ENCODE measurements around the gene RPP21. TPM values are rescaled to one million over a fixed set of nuclear protein-coding genes. Genes with fewer than 3 reads are reported as not detected.

Gene RPP21
- total and polyA plus RNA-seq, 2 of the 8 experiments (the other 6 are each of a cell fraction or from before 2014, with no cell fraction given), result 63.0 to 219 TPM

- POLR2A ChIA-PET (ENCODE audit: partially characterized antibody), result interaction anchor here (0.6 to 6.3 kb wide), 27 partner anchors 8 to 1221 kb away, joined by 3 to 92 read pairs (median 5); partner anchors contain the start of genes NFKBIL1, RPP21 and TRIM26
- peak within 1 kb of the TSS; percentile 9 for H2BK120ac ChIP-seq (replicated peaks; ENCODE audit: low read depth, low read length)
- CTCF ChIA-PET (ENCODE audit: partially characterized antibody), result interaction anchor here (1.2 to 2.0 kb wide), 3 partner anchors 12 to 31 kb away, joined by 4 to 6 read pairs (median 4); no protein-coding TSS in a partner anchor
- peak within 1 kb of the TSS; percentile 67 to 83 (median 77) for H3K4me3 ChIP-seq (ENCODE audit: extremely low read depth in 1 of 4, insufficient read depth in 2 of 4, low read depth in 3 of 4, low read length in 4 of 4)
- H2BK12ac ChIP-seq (ENCODE audit: low read depth, low read length), result peak within 1 kb of the TSS; percentile 70
- no peak within 1 kb of the TSS for H3K23ac ChIP-seq (ENCODE audit: insufficient read length)
- no peak within 1 kb of the TSS for H2BK20ac ChIP-seq (ENCODE audit: low read length)
- H3K27ac ChIP-seq (ENCODE audit: low read depth, low read length), result peak within 1 kb of the TSS; percentile 94
- H3K14ac ChIP-seq (ENCODE audit: insufficient read length), result no peak within 1 kb of the TSS
- H4K8ac ChIP-seq (ENCODE audit: extremely low read depth, insufficient read depth, low read length), result peak within 1 kb of the TSS; percentile 98; the same call in 1 of the 2 replicates
- peaks cover 0 to 2% of the 10 kb centered on the region in 2 experiments for H4K20me1 ChIP-seq (replicated peaks in 1 of 2; ENCODE audit: control insufficient read depth in 1 of 2, insufficient read depth in 2 of 2, low read length in 2 of 2)
- H3K9me3 ChIP-seq (ENCODE audit: insufficient read depth in 2 of 2, low read depth in 1 of 2, low read length in 1 of 2), result no peaks in the 10 kb centered on the region
- peaks cover 2 to 14% (median 9%) of the 10 kb centered on the region in 4 experiments for H3K4me1 ChIP-seq (replicated peaks in 1 of 4; ENCODE audit: control insufficient read depth in 3 of 4, insufficient read depth in 4 of 4, low read length in 3 of 4)
- peak within 1 kb of the TSS; percentile 82 for H2BK5ac ChIP-seq (ENCODE audit: low read depth, low read length)
- no peak within 1 kb of the TSS; the same call in 1 of the 2 replicates for H2AK5ac ChIP-seq (ENCODE audit: low read depth, low read length)
- TF ChIP-seq HDAC6 (IDR thresholded peaks at IDR 0.05; ENCODE audit: low read depth, low read length), result no peak
- peak; percentile 53 for TF ChIP-seq NRF1 (IDR thresholded peaks at IDR 0.05; ENCODE audit: low read depth, low read length)
- peak; percentile 39 for TF ChIP-seq TAF7 (optimal IDR thresholded peaks at IDR 0.05; ENCODE audit: borderline replicate concordance, low read depth, low read length)
- TF ChIP-seq SIN3A (conservative IDR thresholded peaks at IDR 0.05 in 1 of 2, IDR thresholded peaks at IDR 0.05 in 1 of 2; ENCODE audit: low read depth in 1 of 2, low read length in 2 of 2), result peak in 1 of 2 experiments; percentile 86; a peak in 2 of 4 replicates
- peak in 1 of 2 experiments; percentile 80; a peak in 2 of 3 replicates for TF ChIP-seq POLR2A (IDR thresholded peaks at IDR 0.05; ENCODE audit: control extremely low read depth in 1 of 2, low read depth in 2 of 2, low read length in 2 of 2)
- peak; percentile 50; the same call in 1 of the 2 replicates for TF ChIP-seq TAF1 (IDR thresholded peaks at IDR 0.05; ENCODE audit: low read depth, low read length)
- no peak for TF ChIP-seq NANOG (IDR thresholded peaks at IDR 0.05; ENCODE audit: insufficient read depth, low read depth, low read length, poor library complexity, severe bottlenecking)
- peak; percentile 86 for TF ChIP-seq RBBP5 (IDR thresholded peaks at IDR 0.05; ENCODE audit: borderline replicate concordance, low read depth, low read length)
- peak; percentile 9 for TF ChIP-seq ASH2L (IDR thresholded peaks at IDR 0.05; ENCODE audit: low read length)
- TF ChIP-seq PHF8 (conservative IDR thresholded peaks at IDR 0.05; ENCODE audit: low read depth, low read length), result peak; percentile 69
- peak; percentile 88 for TF ChIP-seq KDM4A (IDR thresholded peaks at IDR 0.05; ENCODE audit: low read depth, low read length, severe bottlenecking)
- peaks cover 4 to 25% (median 17%) of the 10 kb centered on the region in 4 experiments; a peak in 7 of 8 replicates for H3K36me3 ChIP-seq (ENCODE audit: control insufficient read depth in 2 of 4, insufficient read depth in 4 of 4, low read length in 3 of 4)
- peak within 1 kb of the TSS; percentile 27 for H3K56ac ChIP-seq (replicated peaks; ENCODE audit: insufficient read length, low read depth, low read length)
- DNase-seq (ENCODE audit: low read depth in 1 of 2, low spot score in 2 of 2), result peak in 1 of 2 experiments; percentile 89
- peak within 1 kb of the TSS; percentile 24 for H3K4ac ChIP-seq (replicated peaks; ENCODE audit: insufficient read length, low read depth, low read length)
- H3K9ac ChIP-seq (replicated peaks in 1 of 4; ENCODE audit: extremely low read depth in 1 of 4, low read depth in 3 of 4, low read length in 3 of 4), result peak within 1 kb of the TSS; percentile 84 to 96 (median 90)
- H3K27me3 ChIP-seq (replicated peaks in 1 of 4; ENCODE audit: control insufficient read depth in 3 of 4, extremely low read depth in 1 of 4, insufficient read depth in 3 of 4, low read length in 3 of 4), result no peaks in the 10 kb centered on the region
- H4K91ac ChIP-seq (replicated peaks; ENCODE audit: insufficient read length, low read length), result peak within 1 kb of the TSS; percentile 95
- peaks cover 2% of the 10 kb centered on the region; the same call in 1 of the 2 replicates for H3K79me1 ChIP-seq (ENCODE audit: low read depth, low read length)
- no peak for FAIRE-seq
- H2AFZ ChIP-seq (ENCODE audit: low read length), result peak within 1 kb of the TSS; percentile 60; the same call in 1 of the 2 replicates
- H2BK15ac ChIP-seq (ENCODE audit: low read length), result peak within 1 kb of the TSS; percentile 1; the same call in 1 of the 2 replicates
- H3K4me2 ChIP-seq (ENCODE audit: insufficient read depth in 1 of 2, low read depth in 2 of 2, low read length in 2 of 2), result peak within 1 kb of the TSS; percentile 84 to 93
- WGBS, 2 experiments (ENCODE audit: extremely low coverage in 1 of 2, insufficient coverage in 1 of 2, insufficient read length in 1 of 2, insufficient replicate concordance in 2 of 2, low coverage in 1 of 2, low lambda C conversion rate in 2 of 2, missing lambda C conversion rate in 1 of 2), result 1% methylated on average over 48 of the region's 90 CpGs; no CpG with 5 or more reads in 1 of the 2 experiments
- peak within 1 kb of the TSS; percentile 71 for H3K18ac ChIP-seq (ENCODE audit: extremely low read depth, low read length)
- H3K23me2 ChIP-seq (ENCODE audit: low read depth, low read length), result peaks cover 4% of the 10 kb centered on the region; the same call in 1 of the 2 replicates
- H4K5ac ChIP-seq (ENCODE audit: insufficient read length, low read depth, low read length), result peak within 1 kb of the TSS; percentile 96
- peaks cover 3 to 49% of the 10 kb centered on the region in 2 experiments; a peak in 3 of 4 replicates for H3K79me2 ChIP-seq (ENCODE audit: control insufficient read depth in 1 of 2, insufficient read depth in 2 of 2, low read length in 2 of 2)
Observed at GRCh38 chr6:30326526-30327231, 18.3 kb upstream of the RPP21 start, which contains the start of gene TRIM39. Gene TRIM39 (plus strand): TSS chr6:30326927. CDS start chr6:30329318, 2,391 bp downstream.

Data from H1 (cell line).